A673 (cell line): ENCODE data around the gene MPZL1. TPM values are rescaled to one million over a fixed set of nuclear protein-coding genes. Genes with fewer than 3 reads are reported as not detected.

Experiments
- BruUV-seq: library from RNA; stranded (reverse); fragments of 400-500 nt; replicated peaks from 2 replicates; lab custom pipeline; 2021; lab: Mats Ljungman, UMichigan
- CTCF ChIA-PET: fragments of 300-600 bp; sonication (Branson Sonifier 250); formaldehyde crosslinking; loops from one replicate; lab custom pipeline; 2022; ENCODE audit warnings: antibody characterized with exemption; lab: Charles Lee
- POLR2A ChIA-PET: fragments of 300-600 bp; sonication (Branson Sonifier 250); formaldehyde crosslinking; loops from one replicate; lab custom pipeline; 2022; ENCODE audit warnings: antibody characterized with exemption; ENCODE audit not compliant: low non-redundant PET; lab: Charles Lee
- DNase-seq: peaks from one replicate; pipeline ENCODE4 v3.0.0-alpha.2; 2015; ENCODE audit warnings: low spot score
- H3K27ac ChIP-seq: fragments of 200-600 bp; sonication (generic); 2 replicates; pipeline ENCODE4 v1.5.1; 2016; ENCODE audit warnings: mixed run types, low read depth, mild to moderate bottlenecking, mixed read lengths, antibody characterized with exemption, low read length; ENCODE audit not compliant: poor library complexity, severe bottlenecking
- H3K27me3 ChIP-seq: fragments of 200-600 bp; sonication (generic); replicated peaks from 2 replicates; pipeline ENCODE4 v1.6.1; 2017; ENCODE audit warnings: mixed run types, low read depth, mild to moderate bottlenecking, mixed read lengths, antibody characterized with exemption, low read length; ENCODE audit not compliant: insufficient read depth, poor library complexity
- H3K36me3 ChIP-seq: fragments of 200-600 bp; sonication (generic); 2 replicates; pipeline ENCODE4 v1.6.1; 2016; ENCODE audit warnings: mixed run types, mild to moderate bottlenecking, mixed read lengths, antibody characterized with exemption, low read length; ENCODE audit not compliant: insufficient read depth, poor library complexity, severe bottlenecking
- H3K4me1 ChIP-seq: fragments of 200-600 bp; sonication (generic); 2 replicates; pipeline ENCODE4 v1.6.1; 2017; ENCODE audit warnings: mixed run types, mild to moderate bottlenecking, mixed read lengths, antibody characterized with exemption, low read length; ENCODE audit not compliant: insufficient read depth, poor library complexity, severe bottlenecking
- H3K4me3 ChIP-seq: fragments of 200-600 bp; sonication (generic); 2 replicates; pipeline ENCODE4 v1.5.1; 2016; ENCODE audit warnings: low read depth, mixed run types, mild to moderate bottlenecking, mixed read lengths, low read length; ENCODE audit not compliant: poor library complexity, severe bottlenecking
- H3K9me3 ChIP-seq: fragments of 200-600 bp; sonication (generic); 2 replicates; pipeline ENCODE4 v1.6.1; 2016; ENCODE audit warnings: mixed run types, low read depth, mild to moderate bottlenecking, mixed read lengths, antibody characterized with exemption, low read length; ENCODE audit not compliant: poor library complexity, severe bottlenecking
- EZH2 ChIP-seq: fragments of 200-600 bp; sonication (generic); IDR thresholded peaks from 2 replicates; pipeline ENCODE4 v1.6.1; 2017; ENCODE audit warnings: borderline replicate concordance, low read depth, mild to moderate bottlenecking, mixed read lengths, antibody characterized with exemption, low read length; ENCODE audit not compliant: poor library complexity, severe bottlenecking
- intact Hi-C: fragments of 100-400 bp; cut with micrococcal nuclease; formaldehyde crosslinking; loops from one replicate; pipeline ENCODE4 v1.10.0; 2022; ENCODE audit not compliant: unreplicated experiment
- total RNA-seq: library from RNA; stranded (reverse); gene quantifications from 2 replicates; pipeline ENCODE4 v1.2.3, GENCODE V29; 2021
- TF ChIP-seq, protein P1 (sequence below): fragments of 300-800, 200-600 bp; sonication (generic); conservative IDR thresholded peaks from 2 replicates; pipeline ENCODE4 v1.5.1; 2017; ENCODE audit warnings: low read depth, mild to moderate bottlenecking, antibody characterized with exemption, low read length, moderate library complexity, mixed read lengths

Gene MPZL1
- total RNA-seq, 1 experiment from 2014 or later = 87.8 TPM

DNA sequence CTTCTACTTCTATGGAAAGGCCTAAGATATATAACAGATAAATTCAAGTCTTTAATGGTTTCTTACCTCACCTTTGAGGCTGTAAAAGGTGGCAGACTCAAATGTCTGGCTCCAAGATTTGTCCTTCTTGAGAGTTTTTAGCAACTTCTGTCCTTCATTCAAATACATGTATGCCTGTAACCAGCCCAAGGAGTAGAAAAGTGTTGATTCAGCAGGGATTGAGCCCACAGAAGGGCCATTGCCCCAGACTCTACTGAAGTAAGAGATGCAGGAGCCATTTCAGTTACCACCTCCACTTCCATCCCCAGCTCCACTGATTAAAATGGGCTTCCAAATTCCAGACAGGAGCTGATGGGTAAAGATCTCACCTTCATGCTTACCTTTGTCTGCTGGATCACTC, 112.1 kb downstream of the MPZL1 start:
- no peaks in the 10 kb centered on the region for H3K4me1 ChIP-seq
- TF ChIP-seq, protein P1, sequence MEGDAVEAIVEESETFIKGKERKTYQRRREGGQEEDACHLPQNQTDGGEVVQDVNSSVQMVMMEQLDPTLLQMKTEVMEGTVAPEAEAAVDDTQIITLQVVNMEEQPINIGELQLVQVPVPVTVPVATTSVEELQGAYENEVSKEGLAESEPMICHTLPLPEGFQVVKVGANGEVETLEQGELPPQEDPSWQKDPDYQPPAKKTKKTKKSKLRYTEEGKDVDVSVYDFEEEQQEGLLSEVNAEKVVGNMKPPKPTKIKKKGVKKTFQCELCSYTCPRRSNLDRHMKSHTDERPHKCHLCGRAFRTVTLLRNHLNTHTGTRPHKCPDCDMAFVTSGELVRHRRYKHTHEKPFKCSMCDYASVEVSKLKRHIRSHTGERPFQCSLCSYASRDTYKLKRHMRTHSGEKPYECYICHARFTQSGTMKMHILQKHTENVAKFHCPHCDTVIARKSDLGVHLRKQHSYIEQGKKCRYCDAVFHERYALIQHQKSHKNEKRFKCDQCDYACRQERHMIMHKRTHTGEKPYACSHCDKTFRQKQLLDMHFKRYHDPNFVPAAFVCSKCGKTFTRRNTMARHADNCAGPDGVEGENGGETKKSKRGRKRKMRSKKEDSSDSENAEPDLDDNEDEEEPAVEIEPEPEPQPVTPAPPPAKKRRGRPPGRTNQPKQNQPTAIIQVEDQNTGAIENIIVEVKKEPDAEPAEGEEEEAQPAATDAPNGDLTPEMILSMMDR = no peak
- TF ChIP-seq EZH2 = no peak
- intact Hi-C loops = no loop called here
- BruUV-seq = no TSS peak
- no peaks in the 10 kb centered on the region for H3K9me3 ChIP-seq
- CTCF ChIA-PET = no interaction called here
- no peak overlapping the region for H3K27ac ChIP-seq
- POLR2A ChIA-PET = no interaction called here
- no peak for DNase-seq
- H3K36me3 ChIP-seq = no peaks in the 10 kb centered on the region
- no peaks in the 10 kb centered on the region for H3K27me3 ChIP-seq
- H3K4me3 ChIP-seq = no peak overlapping the region

GRCh38 chr1:167836197-167836596, 114.4 kb downstream of the MPZL1 start:
- TF ChIP-seq EZH2 = no peak
- TF ChIP-seq, protein P1 = no peak
- ChIA-PET POLR2A (no interaction called here), CTCF (no interaction called here)
- H3K9me3 ChIP-seq = no peaks in the 10 kb centered on the region
- no peak for DNase-seq
- BruUV-seq = no TSS peak
- intact Hi-C loops = no loop called here
- no peak overlapping the region for H3K27ac ChIP-seq
- H3K4me3 ChIP-seq = no peak overlapping the region
- no peaks in the 10 kb centered on the region for H3K4me1 ChIP-seq
- H3K27me3 ChIP-seq = no peaks in the 10 kb centered on the region
- H3K36me3 ChIP-seq = no peaks in the 10 kb centered on the region

DNA sequence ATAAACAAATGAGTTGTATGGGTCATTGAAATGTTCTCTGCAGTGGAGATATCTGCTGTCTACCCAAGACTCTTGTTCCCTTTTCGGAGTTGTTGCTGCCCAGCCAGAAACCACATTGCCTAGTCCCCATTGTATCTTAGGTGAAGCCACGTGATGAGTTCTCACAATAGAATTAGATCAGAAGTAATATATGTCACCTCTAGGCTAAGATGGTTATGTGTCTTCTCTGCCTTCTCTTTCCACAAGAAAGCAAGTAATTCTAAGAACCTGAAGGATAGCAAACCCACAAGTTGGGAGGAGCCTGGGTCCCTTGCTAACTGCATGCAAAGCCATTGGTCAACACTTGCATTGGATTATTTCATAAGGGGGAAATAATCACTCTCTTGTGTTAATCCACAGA, 115.5 kb downstream of the MPZL1 start:
- ChIA-PET CTCF (no interaction called here), POLR2A (no interaction called here)
- Histone ChIP-seq H3K36me3 (no peaks in the 10 kb centered on the region), H3K27me3 (no peaks in the 10 kb centered on the region), H3K9me3 (no peaks in the 10 kb centered on the region), H3K4me1 (no peaks in the 10 kb centered on the region), H3K4me3 (no peak overlapping the region), H3K27ac (no peak overlapping the region)
- no TSS peak for BruUV-seq
- intact Hi-C loops = no loop called here
- TF ChIP-seq, protein P1 = no peak
- no peak for TF ChIP-seq EZH2
- DNase-seq = no peak
